ENCODE measurements around the gene MGMT.

The MGMT gene

GRCh38 chr10:129497013-129497412 is 30.0 kb downstream of the MGMT start:
- DNase-seq = no peak

DNA sequence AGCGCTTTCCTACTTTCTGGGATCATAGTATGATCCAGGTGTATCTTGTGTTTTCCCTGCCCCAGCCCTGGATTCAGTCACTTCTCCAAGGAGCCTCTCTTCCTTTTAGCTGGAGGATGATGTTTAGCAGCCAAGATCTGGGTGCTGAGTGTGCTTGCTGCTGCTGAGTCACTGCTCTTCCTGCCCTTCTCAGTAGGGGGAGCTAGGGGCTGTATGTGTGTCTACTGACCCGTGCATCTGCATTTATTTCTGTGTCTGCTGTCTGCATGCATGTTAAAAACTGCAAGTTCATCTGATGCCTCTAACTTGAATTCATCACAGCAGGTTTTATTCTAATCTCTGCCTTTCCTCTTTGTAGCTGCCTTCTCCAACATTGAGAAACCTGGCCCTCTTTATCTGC is 31.6 kb downstream of the MGMT start:
- DNase-seq = no peak

DNA sequence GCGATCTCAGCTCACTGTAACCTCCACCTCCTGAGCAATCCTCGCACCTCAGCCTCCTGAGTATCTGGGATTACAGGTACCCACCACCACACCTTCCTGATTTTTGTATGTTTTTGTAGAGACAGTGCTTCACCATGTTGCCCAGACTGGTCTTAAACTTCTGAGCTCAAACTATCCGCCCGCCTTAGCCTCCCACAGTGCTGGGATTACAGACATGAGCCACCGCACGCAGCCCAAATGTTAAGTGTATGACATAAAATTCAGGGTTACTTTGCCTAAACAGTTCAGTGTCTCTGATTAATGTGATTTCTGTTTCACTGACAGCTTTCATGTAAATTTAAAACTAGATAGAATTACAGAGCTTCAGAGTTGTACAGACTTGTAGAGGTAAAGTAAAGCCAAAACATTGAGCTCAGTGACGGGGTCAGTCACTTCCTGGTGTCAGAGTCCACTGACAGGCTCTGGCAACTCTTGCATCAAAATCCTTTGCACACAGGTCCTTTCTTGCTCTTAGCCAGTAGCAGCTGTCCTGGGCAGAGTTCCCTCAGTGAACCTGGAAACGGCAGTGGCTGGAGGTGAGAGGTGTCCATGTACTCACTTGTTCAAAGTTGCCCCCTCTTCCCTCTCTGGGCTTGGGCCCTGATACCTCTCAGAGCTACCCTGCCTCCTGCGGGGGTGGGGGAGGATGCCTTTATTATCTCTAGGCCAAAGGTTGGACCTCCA is 33.7 kb downstream of the MGMT start:
- DNase-seq = no peak

DNA sequence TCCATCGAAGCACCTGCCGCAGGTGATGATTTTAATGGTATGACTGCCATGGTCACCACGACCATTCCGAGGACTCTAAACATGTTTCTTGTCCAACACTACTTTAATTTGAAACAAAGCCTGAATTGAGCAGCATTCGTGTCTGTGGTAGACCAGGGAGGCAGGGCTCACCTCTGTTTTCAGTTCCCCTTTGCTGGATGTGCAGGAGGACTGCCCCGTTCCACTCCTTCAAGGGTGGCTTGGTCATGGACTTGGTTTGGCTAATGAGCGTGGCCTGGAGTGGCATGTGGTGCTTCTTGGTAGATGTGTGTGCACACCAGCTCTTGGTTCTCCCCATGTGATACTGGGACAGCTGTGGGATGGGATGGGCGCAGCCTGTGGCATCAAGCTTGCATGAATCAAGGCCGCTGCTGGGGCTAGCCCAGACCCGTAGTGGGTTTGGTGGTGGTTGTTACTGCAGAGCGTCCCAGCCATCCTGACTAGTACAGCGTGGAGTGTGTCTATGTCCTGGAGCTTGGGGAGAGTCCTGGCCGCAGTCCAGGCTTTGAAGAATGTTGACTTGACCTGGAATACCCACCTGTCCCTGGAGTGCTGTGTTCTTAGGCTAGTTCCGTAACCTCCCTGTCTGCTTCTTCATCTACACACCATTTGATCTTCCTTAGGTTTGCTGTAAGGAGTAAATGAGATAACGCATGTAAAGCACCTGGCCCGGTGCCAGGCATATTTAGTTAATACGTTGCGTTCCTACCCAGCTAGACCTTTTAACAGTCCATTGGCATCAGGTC is 34.8 kb downstream of the MGMT start:
- DNase-seq = no peak

DNA sequence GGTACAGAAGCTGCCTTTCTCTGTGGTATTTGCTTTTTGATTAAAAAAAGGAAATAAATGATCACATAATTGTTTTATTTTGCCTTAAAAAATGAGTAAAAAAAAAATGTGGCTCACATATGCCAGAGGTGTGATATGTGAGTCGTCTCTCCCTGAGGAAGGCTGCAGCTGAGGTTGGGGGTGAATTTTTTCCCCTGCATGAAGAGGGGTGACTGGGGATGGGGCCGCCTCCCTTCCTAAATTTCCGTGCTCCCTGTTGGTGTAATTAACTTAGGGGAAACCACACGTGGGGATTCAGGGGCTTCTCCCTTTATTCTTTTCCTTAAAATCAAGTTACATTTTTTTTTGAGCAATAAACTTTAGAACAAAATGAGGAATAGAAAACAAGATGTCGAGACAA is 35.4 kb downstream of the MGMT start:
- DNase-seq = no peak

- no peak for DNase-seq
Observed at GRCh38 chr10:129505500-129506075, 38.5 kb downstream of the MGMT start.

DNA sequence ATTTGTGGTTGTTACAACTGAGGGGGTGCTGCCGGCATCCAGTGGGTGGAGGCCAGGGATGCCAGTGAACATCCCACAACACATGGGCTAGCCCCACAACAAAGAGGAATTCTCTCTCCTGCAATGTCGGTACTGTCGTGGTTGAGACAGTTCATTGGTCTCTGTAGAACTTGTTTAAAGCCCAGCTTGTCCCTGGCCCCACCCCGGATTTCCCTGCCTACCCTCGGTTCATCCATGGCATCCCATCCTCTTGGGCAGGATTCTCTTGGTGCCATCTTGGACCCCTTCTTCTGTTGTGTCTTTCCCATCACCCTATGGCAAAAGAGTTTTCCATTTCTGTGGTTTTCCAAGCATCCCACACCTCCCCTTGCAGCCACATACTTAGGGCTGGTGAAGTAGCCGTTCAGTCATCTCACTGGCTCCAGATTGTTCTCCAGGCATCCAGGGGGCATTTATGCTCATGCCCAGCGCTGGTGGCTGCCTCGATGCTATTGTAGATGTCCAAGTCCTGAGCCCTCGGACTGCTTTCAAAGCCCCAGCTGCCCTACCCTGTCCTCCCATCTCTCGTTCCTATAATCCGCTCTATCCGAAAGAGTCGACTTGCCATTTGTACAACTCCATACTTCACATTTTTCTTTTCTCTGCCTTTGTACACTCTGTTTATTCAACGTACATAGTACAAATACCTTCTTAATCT is 39.2 kb downstream of the MGMT start:
- no peak for DNase-seq

DNA sequence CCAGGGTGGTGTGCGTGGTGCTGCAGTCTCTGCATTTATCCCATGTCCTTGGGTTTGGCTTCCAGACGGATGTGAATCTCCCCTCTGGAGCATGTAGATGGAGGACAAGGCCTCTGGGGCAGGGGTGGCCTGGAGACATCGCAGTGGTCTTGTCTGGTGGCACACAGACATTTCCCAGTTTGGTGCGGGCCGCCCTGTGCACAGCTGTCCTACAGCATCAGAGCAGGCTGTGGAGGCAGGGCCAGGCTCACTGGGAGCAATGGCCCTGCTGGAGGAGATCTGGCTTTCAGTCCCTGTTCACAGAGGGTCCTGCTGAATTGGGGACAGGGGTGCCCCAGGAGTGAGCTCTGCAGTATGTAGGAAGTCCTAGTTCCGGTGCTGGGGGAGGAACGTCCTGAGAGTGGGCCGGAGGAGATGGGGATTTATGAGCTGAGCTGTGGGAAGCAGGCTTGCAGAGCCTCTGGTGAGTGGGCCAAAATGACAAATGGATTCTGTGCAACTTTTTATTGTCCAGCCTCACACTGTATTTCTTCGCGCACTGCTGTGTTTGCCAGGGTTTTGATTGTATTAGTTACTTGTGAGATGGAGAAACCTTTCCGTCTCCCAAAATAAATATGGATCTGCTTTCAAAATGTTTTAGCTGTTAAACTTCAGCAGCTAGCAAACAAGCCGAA is 40.3 kb downstream of the MGMT start:
- DNase-seq = no peak

- no peak for DNase-seq
Observed at GRCh38 chr10:129509155-129509554, 42.1 kb downstream of the MGMT start.

GRCh38 chr10:129509835-129510234 is 42.8 kb downstream of the MGMT start:
- no peak for DNase-seq

GRCh38 chr10:129511086-129511485 is 44.0 kb downstream of the MGMT start:
- no peak for DNase-seq

- DNase-seq = no peak
Observed at GRCh38 chr10:129511758-129512157, 44.7 kb downstream of the MGMT start.

DNA sequence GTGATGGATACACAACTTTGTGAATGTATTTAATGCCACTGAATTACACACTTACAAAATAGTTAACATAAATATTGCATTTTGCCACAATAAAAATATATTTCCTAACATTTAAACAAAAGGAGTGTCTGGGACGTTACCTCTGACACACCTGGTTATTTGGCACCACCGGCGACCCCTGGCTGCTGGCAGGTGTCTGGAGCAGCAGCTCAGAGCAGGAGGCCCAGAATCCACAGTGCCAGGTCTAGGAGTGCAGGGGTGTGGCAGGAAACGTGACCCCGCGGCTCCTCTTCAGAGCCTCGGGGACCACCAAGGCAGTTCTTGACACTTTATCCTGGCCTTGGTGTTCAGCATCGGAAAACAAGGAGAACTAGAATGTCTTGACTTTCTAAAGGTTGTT is 46.3 kb downstream of the MGMT start:
- no peak for DNase-seq

GRCh38 chr10:129514568-129515451 is 47.8 kb downstream of the MGMT start:
- no peak for DNase-seq

GRCh38 chr10:129516846-129517679 is 50.0 kb downstream of the MGMT start:
- DNase-seq = no peak

GRCh38 chr10:129517680-129518057 is 50.6 kb downstream of the MGMT start:
- DNase-seq = no peak

DNA sequence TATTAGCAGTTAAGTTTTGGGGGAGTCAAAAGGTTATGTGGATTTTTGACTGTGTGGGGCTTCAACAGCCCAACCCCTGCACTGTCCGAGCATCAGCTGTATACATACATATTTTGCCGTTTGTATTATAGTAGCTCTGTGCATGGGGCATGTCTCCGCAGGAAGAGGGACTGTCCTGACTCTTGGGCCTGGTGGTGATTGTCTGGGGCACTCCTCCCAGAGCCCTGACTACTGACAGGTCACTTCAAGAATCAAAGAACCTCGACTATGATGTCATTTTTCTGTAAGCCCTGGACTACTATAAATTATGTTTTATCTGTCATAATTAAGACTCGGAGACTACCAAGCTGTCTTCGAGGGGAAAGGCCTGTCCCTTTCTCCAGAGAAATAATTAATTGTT is 51.8 kb downstream of the MGMT start:
- no peak for DNase-seq

- no peak for DNase-seq
Observed at GRCh38 chr10:129520440-129521080, 53.5 kb downstream of the MGMT start.

DNA sequence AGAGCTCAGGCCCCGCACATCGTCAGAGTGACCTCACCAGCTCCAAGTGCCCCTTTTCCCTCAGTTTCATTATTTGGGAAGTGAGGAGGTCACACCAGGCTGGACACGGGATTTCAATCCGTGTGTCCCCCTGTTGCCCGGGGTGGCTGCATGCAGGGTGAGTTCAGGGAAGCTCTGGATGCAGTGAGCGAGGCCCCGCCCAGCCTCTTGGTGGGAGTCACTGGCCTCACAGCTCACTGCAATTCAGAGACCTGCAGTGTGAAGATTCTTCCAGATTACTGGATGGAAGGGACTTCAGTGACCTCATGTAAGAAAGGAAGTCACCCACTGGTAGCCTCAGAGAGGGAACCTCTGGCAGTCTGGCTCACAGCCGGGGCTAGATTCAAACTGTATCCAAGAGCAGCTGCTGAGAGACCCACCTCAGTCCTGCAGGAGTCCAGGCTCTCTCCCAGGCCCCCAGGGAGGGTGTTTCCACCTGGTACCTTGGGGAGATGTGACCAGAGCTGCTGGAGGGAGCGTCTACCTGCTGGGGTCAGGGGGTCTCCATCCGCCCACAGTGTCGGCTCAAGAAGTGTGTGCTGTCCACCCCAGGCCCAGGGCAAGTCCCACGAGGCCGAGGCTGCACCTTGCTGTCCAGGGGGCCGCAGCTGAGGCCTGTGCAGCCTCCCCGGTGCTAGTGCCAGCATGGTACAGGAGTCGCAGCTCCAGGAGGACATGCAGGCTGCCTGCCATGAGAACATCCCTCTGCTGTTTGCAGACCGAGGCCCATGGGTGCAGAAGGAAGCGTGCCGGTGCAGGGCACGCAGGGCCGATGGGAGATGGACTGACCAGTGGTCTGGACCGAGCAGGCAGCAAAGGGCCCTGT is 54.4 kb downstream of the MGMT start:
- no peak for DNase-seq
